GM12864 (cell line): ENCODE results near the gene GOLGA6B.
"Not testable (repeated sequence)": the region's sequence is repeated elsewhere in the genome, so short reads cannot be mapped to it uniquely, and the experiment has no call there.

Experiments
- DNase-seq: peaks from one replicate; pipeline ENCODE4 v3.0.0-alpha.2; 2011; ENCODE audit warnings: low read depth
- H3K4me3 ChIP-seq: 2 replicates; pipeline ENCODE4 v1.5.1; 2011; ENCODE audit warnings: mild to moderate bottlenecking, low read depth, low read length, control low read depth
- TF ChIP-seq, protein P1 (sequence below): IDR thresholded peaks from 2 replicates; pipeline ENCODE4 v1.5.1; 2011; ENCODE audit warnings: low read depth, mild to moderate bottlenecking, moderate library complexity, low read length, control low read depth, inconsistent platforms; ENCODE audit errors: missing control alignments

GOLGA6B gene

DNA sequence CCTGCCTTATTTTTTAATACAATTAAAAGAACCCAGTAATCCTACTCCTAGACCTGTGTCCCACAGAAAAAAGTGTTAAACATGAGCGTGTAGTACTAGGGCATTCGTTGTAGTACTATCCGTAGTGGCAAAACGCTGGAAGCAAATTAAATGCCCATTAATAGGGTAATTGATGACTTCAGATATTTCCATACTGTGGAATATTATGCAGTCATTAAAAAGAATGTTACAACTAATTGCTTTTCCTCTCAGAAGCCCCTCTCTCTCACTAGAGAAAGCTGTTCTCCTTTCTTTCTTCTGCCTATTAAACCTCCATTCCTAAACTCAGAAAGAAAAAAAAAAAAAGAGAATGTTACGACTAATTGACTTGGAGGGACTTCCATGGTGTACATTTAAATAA lies 34.2 kb downstream of the GOLGA6B start:
- DNase-seq: no peak
- H3K4me3 ChIP-seq: no peak overlapping the region
- TF ChIP-seq, protein P1, sequence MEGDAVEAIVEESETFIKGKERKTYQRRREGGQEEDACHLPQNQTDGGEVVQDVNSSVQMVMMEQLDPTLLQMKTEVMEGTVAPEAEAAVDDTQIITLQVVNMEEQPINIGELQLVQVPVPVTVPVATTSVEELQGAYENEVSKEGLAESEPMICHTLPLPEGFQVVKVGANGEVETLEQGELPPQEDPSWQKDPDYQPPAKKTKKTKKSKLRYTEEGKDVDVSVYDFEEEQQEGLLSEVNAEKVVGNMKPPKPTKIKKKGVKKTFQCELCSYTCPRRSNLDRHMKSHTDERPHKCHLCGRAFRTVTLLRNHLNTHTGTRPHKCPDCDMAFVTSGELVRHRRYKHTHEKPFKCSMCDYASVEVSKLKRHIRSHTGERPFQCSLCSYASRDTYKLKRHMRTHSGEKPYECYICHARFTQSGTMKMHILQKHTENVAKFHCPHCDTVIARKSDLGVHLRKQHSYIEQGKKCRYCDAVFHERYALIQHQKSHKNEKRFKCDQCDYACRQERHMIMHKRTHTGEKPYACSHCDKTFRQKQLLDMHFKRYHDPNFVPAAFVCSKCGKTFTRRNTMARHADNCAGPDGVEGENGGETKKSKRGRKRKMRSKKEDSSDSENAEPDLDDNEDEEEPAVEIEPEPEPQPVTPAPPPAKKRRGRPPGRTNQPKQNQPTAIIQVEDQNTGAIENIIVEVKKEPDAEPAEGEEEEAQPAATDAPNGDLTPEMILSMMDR: no peak

DNA sequence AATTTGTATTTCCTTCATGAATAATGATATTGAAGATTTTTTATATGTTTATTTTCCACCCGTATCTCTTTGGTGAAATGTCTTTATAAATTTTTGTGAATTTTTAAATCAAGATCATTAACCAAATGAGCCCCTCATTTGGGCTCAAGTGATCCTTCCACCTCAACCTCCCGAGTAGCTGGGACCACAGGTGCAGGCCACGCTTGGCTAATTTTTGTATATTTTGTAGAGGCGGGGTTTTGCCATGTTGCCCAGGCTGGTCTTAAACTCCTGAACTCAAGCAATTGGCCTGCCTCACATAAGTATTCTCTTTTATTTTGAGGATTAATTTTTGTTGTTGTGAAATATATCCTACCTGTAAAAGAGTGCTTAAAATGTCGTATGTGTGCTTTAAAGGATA lies 36.4 kb downstream of the GOLGA6B start:
- TF ChIP-seq, protein P1: no peak
- DNase-seq: no peak

DNA sequence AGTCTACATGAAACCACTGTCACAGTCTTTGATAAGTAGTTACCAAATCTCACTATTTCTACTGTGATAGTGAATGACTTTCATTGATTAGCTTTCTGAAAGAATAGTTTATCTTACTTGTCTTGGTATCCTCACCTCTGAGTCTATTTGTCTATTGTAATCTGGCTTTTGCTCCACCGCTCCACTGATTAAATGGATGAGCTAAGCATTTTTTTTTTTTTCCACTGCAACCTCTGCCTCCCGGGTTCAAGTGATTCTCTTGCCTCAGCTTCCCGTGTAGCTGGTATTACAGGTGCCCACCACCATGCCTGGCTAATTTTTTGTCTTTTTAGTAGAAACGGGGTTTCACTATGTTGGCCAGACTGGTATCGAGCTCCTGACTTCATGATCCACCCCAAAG lies 44.4 kb downstream of the GOLGA6B start:
- H3K4me3 ChIP-seq: no peak overlapping the region
- TF ChIP-seq, protein P1: no peak
- no peak for DNase-seq

More for the DNA sequence above, 36.4 kb downstream of the GOLGA6B start:
- H3K4me3 ChIP-seq: no peak overlapping the region

DNA sequence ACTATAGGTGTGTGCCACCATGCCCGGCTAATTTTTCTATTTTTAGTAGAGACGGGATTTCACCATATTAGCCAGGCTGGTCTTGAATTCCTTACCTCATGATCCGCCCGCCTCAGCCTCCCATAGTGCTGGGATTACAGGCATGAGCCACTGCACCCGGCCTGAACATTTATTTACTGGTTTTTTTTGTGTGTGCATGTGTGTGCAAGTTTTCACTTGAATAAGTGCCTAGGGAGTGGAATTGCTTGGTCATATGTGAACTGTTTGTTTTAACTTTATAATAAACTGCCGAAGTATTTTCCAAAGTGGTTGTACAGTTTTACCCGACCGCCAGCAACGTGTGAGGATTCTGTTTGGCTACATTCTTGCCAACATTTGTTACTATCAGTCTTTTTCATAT lies 45.6 kb downstream of the GOLGA6B start:
- TF ChIP-seq, protein P1: no peak
- no peak for DNase-seq
- no peak overlapping the region for H3K4me3 ChIP-seq

DNA sequence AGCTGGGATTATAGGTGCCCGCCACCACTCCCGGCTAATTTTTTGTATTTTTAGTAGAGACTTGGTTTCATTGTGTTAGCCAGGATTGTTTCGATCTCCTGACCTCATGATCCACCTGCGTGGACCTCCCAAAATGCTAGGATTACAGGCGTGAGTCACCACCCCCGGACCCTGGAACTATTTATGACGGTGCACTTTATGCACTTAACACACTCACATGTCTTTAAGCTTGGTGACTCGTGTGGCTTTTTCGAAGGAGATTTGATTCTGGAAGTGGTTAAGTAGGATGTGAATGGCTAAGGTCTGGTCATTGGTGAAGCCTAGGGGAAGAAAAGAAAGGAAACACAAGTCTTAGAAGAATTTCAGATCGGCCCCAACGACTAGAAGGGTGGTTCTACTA lies 51.8 kb downstream of the GOLGA6B start:
- H3K4me3 ChIP-seq: no peak overlapping the region
- TF ChIP-seq, protein P1: no peak
- no peak for DNase-seq

DNA sequence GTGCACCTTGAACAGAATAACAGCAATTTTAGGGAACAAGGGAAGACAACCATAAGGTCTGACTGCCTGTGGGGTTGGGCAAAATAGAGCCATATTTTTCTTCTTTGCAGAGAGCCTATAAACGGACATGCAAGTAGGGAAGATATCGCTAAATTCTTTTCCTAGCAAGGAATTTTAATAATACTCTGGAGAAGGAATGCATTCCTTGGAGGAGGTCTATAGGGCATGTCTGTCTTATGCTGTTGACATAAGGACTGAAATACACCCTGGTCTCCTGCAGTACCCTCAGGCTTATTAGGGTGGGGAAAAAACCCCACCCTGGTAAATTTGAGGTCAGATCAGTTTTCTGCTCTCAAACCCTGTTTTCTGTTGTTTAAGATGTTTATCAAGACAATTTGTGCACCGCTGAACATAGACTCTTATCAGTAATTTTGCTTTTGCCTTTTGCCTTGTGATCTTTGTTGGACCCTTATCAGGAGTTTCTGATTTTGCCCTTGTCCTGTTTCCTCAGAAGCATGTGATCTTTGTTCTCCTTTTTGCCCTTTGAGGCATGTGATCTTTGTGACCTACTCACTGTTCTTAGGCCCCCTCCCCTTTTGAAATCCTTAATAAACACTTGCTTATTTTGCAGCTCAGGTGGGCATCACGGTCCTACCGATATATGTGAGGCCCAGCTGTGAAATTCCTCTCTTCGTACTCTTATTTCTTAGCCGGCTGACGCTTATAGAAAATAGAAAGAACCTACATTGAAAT lies 54.2 kb downstream of the GOLGA6B start:
- DNase-seq, H3K4me3 ChIP-seq: not testable (repeated sequence)
